Fibroblast of lung (primary cell): Measurements from ENCODE around the gene TMEM131L.

Experiments
- CTCF ChIP-seq, 2 donors: IDR thresholded peaks in 1 of 2; conservative IDR thresholded peaks in 1 of 2; 1 replicate in 1 of 2; 2 replicates in 1 of 2; pipeline ENCODE4 v1.5.1; 2011 to 2012; ENCODE audit warnings: low read length in 2 of 2, control low read depth in 1 of 2, inconsistent platforms in 1 of 2, low read depth in 1 of 2, mild to moderate bottlenecking in 1 of 2
- EZH2 ChIP-seq: IDR thresholded peaks from 2 replicates; pipeline ENCODE4 v1.5.1; 2012; ENCODE audit warnings: low read length, control low read depth, mild to moderate bottlenecking; ENCODE audit errors: missing control alignments

- TF ChIP-seq CTCF (conservative IDR thresholded peaks at IDR 0.05 in 1 of 2, IDR thresholded peaks at IDR 0.05 in 1 of 2; ENCODE audit: low read depth in 1 of 2, low read length in 2 of 2) (no peak), EZH2 (no peak)
These were observed 113.7 kb downstream of the TMEM131L start for GRCh38 chr4:153579872-153580271.
